ENCODE data around the gene ICAM5.
"Not testable (repeated sequence)": the region's sequence is repeated elsewhere in the genome, so short reads cannot be mapped to it uniquely, and the experiment has no call there.

DNA sequence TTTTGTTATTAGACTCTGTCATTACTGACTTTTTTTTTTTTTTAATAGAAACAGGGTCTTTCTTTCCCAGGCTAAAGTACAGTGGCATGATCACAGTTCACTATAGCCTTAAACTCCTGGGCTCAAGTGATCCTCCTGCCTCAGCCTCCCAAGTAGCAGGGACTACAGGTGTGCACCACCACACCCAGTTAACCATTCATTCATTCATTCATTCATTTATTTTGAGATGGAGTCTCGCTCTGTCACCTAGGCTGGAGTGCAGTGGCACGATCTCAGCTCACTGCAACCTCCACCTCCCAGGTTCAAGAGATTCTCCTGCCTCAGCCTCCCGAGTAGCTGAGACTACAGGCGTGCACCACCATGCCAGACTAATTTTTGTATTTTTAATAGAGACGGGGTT is 7.7 kb upstream of the ICAM5 start:
- TF ChIP-seq POLR2A, EP300 (IDR thresholded peaks at IDR 0.05): not testable (repeated sequence)

All from upper lobe of left lung (tissue), 4 donors.